ENCODE data around the gene ATXN1L.

- peak; percentile 91 for TF ChIP-seq POLR2A (IDR thresholded peaks at IDR 0.05; ENCODE audit: low read depth, low read length)
- TF ChIP-seq POLR2AphosphoS5 (IDR thresholded peaks at IDR 0.05; ENCODE audit: low read depth, low read length), result peak; percentile 89
Measured at GRCh38 chr16:71894921-71895678, 49.3 kb downstream of the ATXN1L start, which contains the start of gene IST1.

Measured in GM12892 (cell line).